GM12874 (cell line): ENCODE data around the gene OR1M1.

ENCODE experiments used
- TF ChIP-seq, protein P1 (sequence below): IDR thresholded peaks from 2 replicates; pipeline ENCODE4 v1.5.1; 2011; ENCODE audit warnings: low read depth, mild to moderate bottlenecking, control low read depth, low read length, moderate library complexity; ENCODE audit not compliant: insufficient read depth

Gene OR1M1, protein sequence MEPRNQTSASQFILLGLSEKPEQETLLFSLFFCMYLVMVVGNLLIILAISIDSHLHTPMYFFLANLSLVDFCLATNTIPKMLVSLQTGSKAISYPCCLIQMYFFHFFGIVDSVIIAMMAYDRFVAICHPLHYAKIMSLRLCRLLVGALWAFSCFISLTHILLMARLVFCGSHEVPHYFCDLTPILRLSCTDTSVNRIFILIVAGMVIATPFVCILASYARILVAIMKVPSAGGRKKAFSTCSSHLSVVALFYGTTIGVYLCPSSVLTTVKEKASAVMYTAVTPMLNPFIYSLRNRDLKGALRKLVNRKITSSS

DNA sequence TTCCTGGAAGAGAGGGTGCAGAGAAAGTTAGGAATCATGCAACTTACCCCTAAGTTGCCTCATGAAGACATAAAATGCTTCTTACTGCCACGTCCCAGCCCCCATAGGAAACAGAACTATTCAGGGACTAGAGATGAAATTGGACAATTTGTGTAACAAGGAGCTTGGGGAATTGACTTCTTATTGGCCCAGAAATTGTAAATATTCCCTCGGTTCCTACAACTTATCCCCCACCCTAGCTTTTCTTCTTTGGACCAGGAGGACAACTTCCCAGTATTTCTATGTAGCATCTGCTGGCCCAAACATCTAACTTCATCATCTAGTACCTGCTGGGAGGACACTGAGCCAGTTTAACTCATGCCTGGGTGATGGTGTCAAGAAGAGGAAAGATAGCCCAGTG is at the start of gene OR1M1:
Gene OR1M1 (plus strand): TSS at position 301 of the 400 bp plus-strand sequence. CDS start 6,184 bp downstream, outside the sequence.
- TF ChIP-seq, protein P1, sequence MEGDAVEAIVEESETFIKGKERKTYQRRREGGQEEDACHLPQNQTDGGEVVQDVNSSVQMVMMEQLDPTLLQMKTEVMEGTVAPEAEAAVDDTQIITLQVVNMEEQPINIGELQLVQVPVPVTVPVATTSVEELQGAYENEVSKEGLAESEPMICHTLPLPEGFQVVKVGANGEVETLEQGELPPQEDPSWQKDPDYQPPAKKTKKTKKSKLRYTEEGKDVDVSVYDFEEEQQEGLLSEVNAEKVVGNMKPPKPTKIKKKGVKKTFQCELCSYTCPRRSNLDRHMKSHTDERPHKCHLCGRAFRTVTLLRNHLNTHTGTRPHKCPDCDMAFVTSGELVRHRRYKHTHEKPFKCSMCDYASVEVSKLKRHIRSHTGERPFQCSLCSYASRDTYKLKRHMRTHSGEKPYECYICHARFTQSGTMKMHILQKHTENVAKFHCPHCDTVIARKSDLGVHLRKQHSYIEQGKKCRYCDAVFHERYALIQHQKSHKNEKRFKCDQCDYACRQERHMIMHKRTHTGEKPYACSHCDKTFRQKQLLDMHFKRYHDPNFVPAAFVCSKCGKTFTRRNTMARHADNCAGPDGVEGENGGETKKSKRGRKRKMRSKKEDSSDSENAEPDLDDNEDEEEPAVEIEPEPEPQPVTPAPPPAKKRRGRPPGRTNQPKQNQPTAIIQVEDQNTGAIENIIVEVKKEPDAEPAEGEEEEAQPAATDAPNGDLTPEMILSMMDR, result no peak

DNA sequence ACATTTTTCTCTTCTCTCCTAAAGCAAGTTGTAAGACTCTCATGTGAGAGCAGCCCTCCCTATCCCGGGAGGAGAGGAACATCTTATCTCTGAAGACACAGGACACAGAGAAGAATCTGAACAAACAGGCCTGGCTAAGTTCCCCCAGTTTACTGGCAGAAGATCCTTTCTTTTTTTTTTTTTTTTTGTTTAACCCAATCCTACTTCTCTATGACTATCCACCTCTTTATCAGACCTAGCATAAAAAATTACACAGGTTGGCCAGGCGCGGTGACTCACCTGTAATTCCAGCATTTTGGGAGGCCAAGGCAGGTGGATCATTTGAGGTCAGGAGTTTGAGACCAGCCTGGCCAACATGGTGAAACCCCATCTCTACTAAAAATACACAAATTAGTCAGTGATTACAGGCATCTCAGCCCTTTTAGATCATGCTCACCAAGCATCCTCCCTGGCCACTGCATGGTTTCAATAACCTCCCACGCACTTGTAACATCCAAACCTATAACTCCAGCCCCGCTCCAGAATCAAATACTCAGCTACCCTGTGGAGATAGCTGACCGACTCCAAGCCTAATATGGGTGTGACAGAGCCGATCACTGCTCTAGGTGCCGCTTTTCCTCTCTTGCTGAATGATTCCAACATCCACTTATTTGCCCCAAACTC is 49.3 kb upstream of the OR1M1 start:
- TF ChIP-seq, protein P1, result no peak

DNA sequence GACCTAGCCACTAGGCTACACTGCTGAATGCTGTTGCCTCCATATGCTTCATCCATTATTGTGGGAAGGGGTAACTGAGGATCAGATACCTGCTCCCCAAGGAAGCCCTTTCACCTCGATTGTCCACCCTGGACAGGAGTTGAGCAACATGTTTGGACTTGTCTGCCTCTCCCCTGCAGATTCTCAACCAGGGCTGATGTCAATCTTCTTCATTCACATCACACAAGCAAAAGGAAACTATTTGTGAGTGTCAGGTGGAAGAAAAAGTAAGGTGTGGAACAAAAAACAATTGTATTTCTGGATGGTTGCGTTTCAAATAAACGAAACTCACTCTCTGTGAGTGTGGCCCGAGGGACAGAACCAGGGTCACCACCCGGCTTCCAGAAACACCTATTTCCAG is 47.1 kb upstream of the OR1M1 start:
- TF ChIP-seq, protein P1, result no peak

DNA sequence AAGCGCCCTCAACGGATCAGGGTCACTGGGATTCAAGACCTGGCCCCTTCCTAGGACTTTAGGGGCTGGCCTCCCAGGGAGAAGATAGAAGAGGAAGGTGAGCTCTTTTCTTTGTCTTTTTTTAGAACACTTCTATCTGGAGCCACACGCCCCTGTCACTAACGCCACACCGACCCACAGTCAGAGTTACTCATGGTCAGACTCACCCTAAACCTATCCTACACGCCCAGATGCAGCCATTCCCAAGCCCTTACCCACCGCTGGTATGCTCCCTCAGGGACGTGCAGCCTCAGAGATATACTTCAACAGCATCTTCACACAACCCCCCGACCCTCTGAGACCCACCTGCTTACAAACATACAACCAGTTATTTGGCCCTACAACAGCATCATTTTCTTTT is 46.7 kb upstream of the OR1M1 start:
- TF ChIP-seq, protein P1, result no peak

DNA sequence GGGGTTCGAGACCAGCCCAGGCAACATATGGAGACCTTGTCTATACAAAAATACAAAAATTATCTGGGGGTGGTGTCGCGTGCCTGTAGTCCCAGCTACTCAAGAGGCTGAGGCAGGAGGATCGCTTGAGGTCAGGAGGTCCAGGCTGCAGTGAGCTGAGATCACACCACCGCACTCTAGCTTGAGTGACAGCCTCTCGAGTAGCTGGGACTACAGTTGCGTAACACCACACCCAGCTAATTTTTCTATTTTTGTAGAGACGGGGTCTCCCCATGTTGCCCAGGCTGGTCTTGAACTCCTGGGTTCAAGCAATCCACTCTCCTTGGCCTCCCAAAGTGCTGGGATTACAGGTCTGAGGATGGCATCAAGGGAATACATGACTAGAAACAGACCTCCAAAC is 45.8 kb upstream of the OR1M1 start:
- TF ChIP-seq, protein P1, result no peak

DNA sequence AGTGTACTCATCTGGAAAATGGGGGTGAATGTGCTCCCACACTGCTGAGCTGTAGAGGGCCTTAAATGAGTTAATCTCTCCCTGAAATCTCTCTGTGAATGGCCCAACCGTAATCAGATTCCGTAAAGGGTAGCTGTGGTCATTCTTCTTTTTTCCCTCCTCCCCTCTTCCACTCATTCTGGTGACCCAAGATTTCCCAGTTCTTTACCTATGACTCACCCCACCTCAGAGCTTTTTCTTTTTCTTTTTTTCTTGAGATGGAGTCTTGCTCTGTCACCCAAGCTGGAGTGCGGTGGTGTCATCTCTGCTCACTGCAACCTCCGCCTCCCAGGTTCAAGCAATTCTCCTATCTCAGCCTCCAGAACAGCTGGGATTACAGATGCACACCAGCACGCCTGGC is 43.3 kb upstream of the OR1M1 start:
- TF ChIP-seq, protein P1, result no peak

DNA sequence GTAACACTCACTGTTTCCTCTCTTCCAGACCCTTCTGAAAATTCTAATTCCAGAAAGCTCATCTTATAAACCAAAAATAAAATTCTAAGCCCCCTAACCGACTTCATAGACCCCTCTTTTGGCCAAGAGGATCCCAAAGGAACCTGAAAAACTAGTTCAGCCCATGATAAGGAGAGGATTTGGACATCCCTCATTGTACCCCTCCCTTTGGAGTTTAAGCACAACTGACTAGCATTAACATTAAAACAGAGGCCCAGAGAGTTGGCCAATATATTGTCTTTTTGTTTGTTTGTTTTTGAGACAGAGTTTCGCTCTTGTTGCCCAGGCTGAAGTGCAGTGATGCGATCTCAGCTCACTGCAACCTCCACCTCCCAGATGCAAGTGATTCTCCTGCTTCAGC is 42.4 kb upstream of the OR1M1 start:
- TF ChIP-seq, protein P1, result no peak
